Measurements from ENCODE around the gene CD93.

DNA sequence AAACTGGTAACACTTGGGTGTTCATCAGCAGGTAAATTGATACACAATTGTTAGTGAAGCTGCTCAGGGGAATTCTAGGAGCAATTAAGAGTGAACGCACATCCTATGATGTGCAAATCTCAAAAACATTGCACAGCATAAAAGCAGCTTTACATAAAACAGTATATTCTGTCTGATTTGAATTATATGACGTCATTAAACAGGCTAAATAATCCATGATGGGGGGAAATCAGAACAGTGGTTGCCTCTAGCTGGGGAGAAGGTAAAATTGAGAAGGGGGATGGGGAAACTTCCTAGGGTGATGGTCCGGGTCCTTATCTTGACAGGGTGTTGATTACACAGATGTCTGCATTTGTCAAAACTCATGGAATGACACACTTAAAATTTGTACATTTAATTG is 19.4 kb downstream of the CD93 start:
- TF ChIP-seq, protein P1, sequence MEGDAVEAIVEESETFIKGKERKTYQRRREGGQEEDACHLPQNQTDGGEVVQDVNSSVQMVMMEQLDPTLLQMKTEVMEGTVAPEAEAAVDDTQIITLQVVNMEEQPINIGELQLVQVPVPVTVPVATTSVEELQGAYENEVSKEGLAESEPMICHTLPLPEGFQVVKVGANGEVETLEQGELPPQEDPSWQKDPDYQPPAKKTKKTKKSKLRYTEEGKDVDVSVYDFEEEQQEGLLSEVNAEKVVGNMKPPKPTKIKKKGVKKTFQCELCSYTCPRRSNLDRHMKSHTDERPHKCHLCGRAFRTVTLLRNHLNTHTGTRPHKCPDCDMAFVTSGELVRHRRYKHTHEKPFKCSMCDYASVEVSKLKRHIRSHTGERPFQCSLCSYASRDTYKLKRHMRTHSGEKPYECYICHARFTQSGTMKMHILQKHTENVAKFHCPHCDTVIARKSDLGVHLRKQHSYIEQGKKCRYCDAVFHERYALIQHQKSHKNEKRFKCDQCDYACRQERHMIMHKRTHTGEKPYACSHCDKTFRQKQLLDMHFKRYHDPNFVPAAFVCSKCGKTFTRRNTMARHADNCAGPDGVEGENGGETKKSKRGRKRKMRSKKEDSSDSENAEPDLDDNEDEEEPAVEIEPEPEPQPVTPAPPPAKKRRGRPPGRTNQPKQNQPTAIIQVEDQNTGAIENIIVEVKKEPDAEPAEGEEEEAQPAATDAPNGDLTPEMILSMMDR (IDR thresholded peaks at IDR 0.05; ENCODE audit: poor library complexity, severe bottlenecking) = no peak
- no peak for TF ChIP-seq EZH2 (IDR thresholded peaks at IDR 0.05; ENCODE audit: borderline replicate concordance, insufficient read depth, low read length, poor library complexity, severe bottlenecking)
- TF ChIP-seq MXI1 (conservative IDR thresholded peaks at IDR 0.05; ENCODE audit: poor library complexity, severe bottlenecking) = no peak

All from neural cell (in vitro differentiated cells).